Measurements from ENCODE around the gene MLLT6.
A peak's percentile ranks its signal among the peaks of the same experiment; 100 is the strongest.

The MLLT6 gene

DNA sequence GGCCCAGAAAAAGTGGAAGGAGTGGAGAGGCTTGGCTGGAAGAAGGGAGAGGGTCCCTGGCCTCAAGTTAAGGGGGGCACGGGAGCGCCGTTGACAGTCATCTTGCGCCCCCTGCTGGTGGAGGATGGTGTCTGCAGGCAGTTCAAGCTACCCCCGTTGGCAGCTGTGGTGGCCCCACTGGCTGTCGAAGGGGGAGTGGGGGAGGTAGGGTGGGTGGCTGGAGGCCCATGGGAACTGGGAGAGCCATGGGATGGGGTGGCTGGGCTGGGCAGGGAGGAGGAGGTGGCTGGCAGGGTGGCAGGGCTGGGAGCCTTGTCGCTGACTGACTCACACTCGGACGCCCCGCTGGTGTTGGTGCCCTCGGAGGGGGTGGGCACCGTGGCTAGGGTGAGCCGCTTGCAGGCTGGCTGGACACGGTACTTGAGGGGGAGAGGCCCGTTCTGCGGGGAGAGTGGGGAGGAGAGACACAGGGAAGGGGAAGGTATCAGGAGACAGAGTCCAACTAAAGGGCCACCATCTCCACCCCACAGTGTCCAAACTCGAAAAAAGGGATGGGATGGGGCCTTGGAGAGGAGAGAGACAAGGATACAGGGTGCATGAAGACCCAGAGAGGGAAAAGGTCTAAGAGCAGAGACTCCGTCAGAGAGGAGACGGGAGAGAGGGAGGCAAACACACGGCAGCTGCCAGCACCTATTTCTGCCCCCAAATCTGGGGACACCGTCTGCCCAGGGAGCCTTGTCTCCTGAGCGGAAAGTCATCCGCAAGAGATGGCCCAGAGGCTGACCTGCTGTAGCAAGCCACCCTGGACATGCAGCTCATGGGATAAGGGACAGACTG, 30.3 kb downstream of the MLLT6 start:
- peaks cover 13% of the 10 kb centered on the region for H3K79me2 ChIP-seq (ENCODE audit: low read length)
- H3K9ac ChIP-seq (ENCODE audit: low read length): no peak overlapping the region
- H3F3A ChIP-seq (ENCODE audit: insufficient read depth, low read length): no peaks in the 10 kb centered on the region; the same call in 1 of the 2 replicates
- no peak overlapping the region for H3K4me2 ChIP-seq (ENCODE audit: low read depth, low read length)
- H3K9me3 ChIP-seq (replicated peaks; ENCODE audit: insufficient read depth, low read length): no peaks in the 10 kb centered on the region
- no peaks in the 10 kb centered on the region for H4K20me1 ChIP-seq (ENCODE audit: insufficient read depth, low read length)
- peak; percentile 50 for DNase-seq
- TF ChIP-seq, protein P1, sequence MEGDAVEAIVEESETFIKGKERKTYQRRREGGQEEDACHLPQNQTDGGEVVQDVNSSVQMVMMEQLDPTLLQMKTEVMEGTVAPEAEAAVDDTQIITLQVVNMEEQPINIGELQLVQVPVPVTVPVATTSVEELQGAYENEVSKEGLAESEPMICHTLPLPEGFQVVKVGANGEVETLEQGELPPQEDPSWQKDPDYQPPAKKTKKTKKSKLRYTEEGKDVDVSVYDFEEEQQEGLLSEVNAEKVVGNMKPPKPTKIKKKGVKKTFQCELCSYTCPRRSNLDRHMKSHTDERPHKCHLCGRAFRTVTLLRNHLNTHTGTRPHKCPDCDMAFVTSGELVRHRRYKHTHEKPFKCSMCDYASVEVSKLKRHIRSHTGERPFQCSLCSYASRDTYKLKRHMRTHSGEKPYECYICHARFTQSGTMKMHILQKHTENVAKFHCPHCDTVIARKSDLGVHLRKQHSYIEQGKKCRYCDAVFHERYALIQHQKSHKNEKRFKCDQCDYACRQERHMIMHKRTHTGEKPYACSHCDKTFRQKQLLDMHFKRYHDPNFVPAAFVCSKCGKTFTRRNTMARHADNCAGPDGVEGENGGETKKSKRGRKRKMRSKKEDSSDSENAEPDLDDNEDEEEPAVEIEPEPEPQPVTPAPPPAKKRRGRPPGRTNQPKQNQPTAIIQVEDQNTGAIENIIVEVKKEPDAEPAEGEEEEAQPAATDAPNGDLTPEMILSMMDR (IDR thresholded peaks at IDR 0.05; ENCODE audit: low read length): peak; percentile 90
- TF ChIP-seq EZH2 (optimal IDR thresholded peaks at IDR 0.05; ENCODE audit: low read depth, low read length): no peak
- H3K27me3 ChIP-seq (replicated peaks; ENCODE audit: insufficient read depth, low read length): peaks cover 4% of the 10 kb centered on the region; the same call in 1 of the 2 replicates
- no peak overlapping the region for H3K4me3 ChIP-seq (ENCODE audit: low read length)
- no peak overlapping the region for H2AFZ ChIP-seq (ENCODE audit: low read length)
- no peaks in the 10 kb centered on the region for H3K9me2 ChIP-seq (replicated peaks; ENCODE audit: insufficient read depth, low read length)
- H3K36me3 ChIP-seq (replicated peaks; ENCODE audit: insufficient read depth, low read length): no peaks in the 10 kb centered on the region
- no peak overlapping the region for H3K27ac ChIP-seq (ENCODE audit: low read length)
- H3K4me1 ChIP-seq (ENCODE audit: low read length): 0 out of 2 replicates have a peak, but pooled peaks cover 4% of the 10 kb centered on the region

GRCh38 chr17:38738007-38738662, 33.1 kb downstream of the MLLT6 start:
- TF ChIP-seq EZH2 (optimal IDR thresholded peaks at IDR 0.05; ENCODE audit: low read depth, low read length): no peak
- TF ChIP-seq, protein P1 (IDR thresholded peaks at IDR 0.05; ENCODE audit: low read length): no peak
- no peak for TF ChIP-seq EZH2phosphoT487 (IDR thresholded peaks at IDR 0.05; ENCODE audit: low read length)
- H3K9me2 ChIP-seq (replicated peaks; ENCODE audit: insufficient read depth, low read length): no peaks in the 10 kb centered on the region
- no peak overlapping the region for H3K4me2 ChIP-seq (ENCODE audit: low read depth, low read length)
- no peaks in the 10 kb centered on the region for H3K36me3 ChIP-seq (replicated peaks; ENCODE audit: insufficient read depth, low read length)
- H2AFZ ChIP-seq (ENCODE audit: low read length): no peak overlapping the region
- no peaks in the 10 kb centered on the region for H3F3A ChIP-seq (ENCODE audit: insufficient read depth, low read length)
- H3K4me1 ChIP-seq (ENCODE audit: low read length): no peaks in the 10 kb centered on the region
- no peak overlapping the region for H3K4me3 ChIP-seq (ENCODE audit: low read length)
- H3K27me3 ChIP-seq (replicated peaks; ENCODE audit: insufficient read depth, low read length): peaks cover 4% of the 10 kb centered on the region; the same call in 1 of the 2 replicates
- no peaks in the 10 kb centered on the region for H3K9me3 ChIP-seq (replicated peaks; ENCODE audit: insufficient read depth, low read length)
- H4K20me1 ChIP-seq (ENCODE audit: insufficient read depth, low read length): no peaks in the 10 kb centered on the region
- no peak overlapping the region for H3K27ac ChIP-seq (ENCODE audit: low read length)
- no peak for DNase-seq
- no peaks in the 10 kb centered on the region for H3K79me2 ChIP-seq (ENCODE audit: low read length)
- no peak overlapping the region for H3K9ac ChIP-seq (ENCODE audit: low read length)

GRCh38 chr17:38738686-38739085, 33.6 kb downstream of the MLLT6 start:
- TF ChIP-seq EZH2phosphoT487 (IDR thresholded peaks at IDR 0.05; ENCODE audit: low read length) (no peak), EZH2 (optimal IDR thresholded peaks at IDR 0.05; ENCODE audit: low read depth, low read length) (no peak)
- TF ChIP-seq, protein P1 (IDR thresholded peaks at IDR 0.05; ENCODE audit: low read length): no peak
- H4K20me1 ChIP-seq (ENCODE audit: insufficient read depth, low read length): no peaks in the 10 kb centered on the region
- H3K79me2 ChIP-seq (ENCODE audit: low read length): no peaks in the 10 kb centered on the region
- H3F3A ChIP-seq (ENCODE audit: insufficient read depth, low read length): no peaks in the 10 kb centered on the region
- H3K4me2 ChIP-seq (ENCODE audit: low read depth, low read length): no peak overlapping the region
- peaks cover 4% of the 10 kb centered on the region; the same call in 1 of the 2 replicates for H3K27me3 ChIP-seq (replicated peaks; ENCODE audit: insufficient read depth, low read length)
- no peaks in the 10 kb centered on the region for H3K9me3 ChIP-seq (replicated peaks; ENCODE audit: insufficient read depth, low read length)
- no peaks in the 10 kb centered on the region for H3K36me3 ChIP-seq (replicated peaks; ENCODE audit: insufficient read depth, low read length)
- no peak overlapping the region for H3K9ac ChIP-seq (ENCODE audit: low read length)
- H3K27ac ChIP-seq (ENCODE audit: low read length): no peak overlapping the region
- H3K4me3 ChIP-seq (ENCODE audit: low read length): no peak overlapping the region
- no peak for DNase-seq
- no peaks in the 10 kb centered on the region for H3K9me2 ChIP-seq (replicated peaks; ENCODE audit: insufficient read depth, low read length)
- no peak overlapping the region for H2AFZ ChIP-seq (ENCODE audit: low read length)
- no peaks in the 10 kb centered on the region for H3K4me1 ChIP-seq (ENCODE audit: low read length)
